HepG2 (cell line): ENCODE results near the gene ZNRF3. TPM values are rescaled to one million over a fixed set of nuclear protein-coding genes. Genes with fewer than 3 reads are reported as not detected.

Experiments
- ARNT ChIP-seq: fragments of 450-650 bp; IDR thresholded peaks from 2 replicates; pipeline ENCODE4 v1.6.1; 2017
- ATAD3A ChIP-seq: sonication (generic); formaldehyde crosslinking; IDR thresholded peaks from 2 replicates; pipeline ENCODE4 v1.4.0; 2020; ENCODE audit warnings: missing genetic modification reagents
- ETV6 ChIP-seq: sonication (generic); formaldehyde crosslinking; conservative IDR thresholded peaks from 2 replicates; pipeline ENCODE4 v1.4.0; 2020; ENCODE audit warnings: missing genetic modification reagents
- GTF2F1 ChIP-seq: fragments of 150-350 bp; IDR thresholded peaks from 2 replicates; pipeline ENCODE4 v1.6.1; 2014; ENCODE audit warnings: low read length
- JUND ChIP-seq: sonication (generic); formaldehyde crosslinking; IDR thresholded peaks from 2 replicates; pipeline ENCODE4 v1.8.0; 2022; ENCODE audit warnings: mild to moderate bottlenecking, missing genetic modification reagents
- MYNN ChIP-seq: sonication (generic); formaldehyde crosslinking; IDR thresholded peaks from 2 replicates; pipeline ENCODE4 v1.4.0; 2020; ENCODE audit warnings: mild to moderate bottlenecking, low read depth, missing genetic modification reagents
- NR2F1 ChIP-seq, 2 experiments: fragments of 450-650 bp in 1 of 2; formaldehyde crosslinking in 1 of 2; IDR thresholded peaks; 2 replicates each; pipeline versions ENCODE4 v1.5.0 to v1.6.1; 2016 to 2020; ENCODE audit warnings: mild to moderate bottlenecking in 1 of 2, missing compliant biosample characterization in 1 of 2, missing genetic modification reagents in 1 of 2, moderate library complexity in 1 of 2
- NRL ChIP-seq: sonication (generic); formaldehyde crosslinking; IDR thresholded peaks from 2 replicates; pipeline ENCODE4 v1.5.0; 2020; ENCODE audit warnings: missing genetic modification reagents, mild to moderate bottlenecking, moderate library complexity, borderline replicate concordance
- THYN1 ChIP-seq: sonication (generic); formaldehyde crosslinking; IDR thresholded peaks from 2 replicates; pipeline ENCODE4 v1.8.1; 2023; ENCODE audit warnings: low read depth, mild to moderate bottlenecking, moderate library complexity, missing genetic modification reagents, borderline replicate concordance
- ZBTB20 ChIP-seq: sonication (generic); formaldehyde crosslinking; IDR thresholded peaks from 2 replicates; pipeline ENCODE4 v1.8.1; 2023; ENCODE audit warnings: missing genetic modification reagents, low read depth, mild to moderate bottlenecking, borderline replicate concordance
- ZBTB3 ChIP-seq: sonication (generic); formaldehyde crosslinking; IDR thresholded peaks from 2 replicates; pipeline ENCODE4 v1.4.0; 2020; ENCODE audit warnings: low read depth, mild to moderate bottlenecking, moderate library complexity, missing genetic modification reagents, borderline replicate concordance
- ZBTB7A ChIP-seq: sonication (generic); formaldehyde crosslinking; IDR thresholded peaks from 2 replicates; pipeline ENCODE4 v1.8.0; 2022; ENCODE audit warnings: mild to moderate bottlenecking, missing genetic modification reagents
- ZNF136 ChIP-seq: sonication (generic); formaldehyde crosslinking; IDR thresholded peaks from 2 replicates; pipeline ENCODE4 v1.8.1; 2022; ENCODE audit warnings: low read depth, mild to moderate bottlenecking, moderate library complexity, missing genetic modification reagents
- ZNF329 ChIP-seq: sonication (generic); formaldehyde crosslinking; IDR thresholded peaks from 2 replicates; pipeline ENCODE4 v1.9.0; 2021; ENCODE audit warnings: low read depth, mild to moderate bottlenecking, missing genetic modification reagents
- ZNF441 ChIP-seq: sonication (generic); formaldehyde crosslinking; IDR thresholded peaks from 2 replicates; pipeline ENCODE4 v1.7.0; 2021; ENCODE audit warnings: missing genetic modification reagents, borderline replicate concordance
- ZNF468 ChIP-seq: sonication (generic); formaldehyde crosslinking; IDR thresholded peaks from 2 replicates; pipeline ENCODE4 v1.8.0; 2022; ENCODE audit warnings: mild to moderate bottlenecking, moderate library complexity, missing genetic modification reagents
- ZNF496 ChIP-seq: sonication (generic); formaldehyde crosslinking; IDR thresholded peaks from 2 replicates; pipeline ENCODE4 v1.8.1; 2023; ENCODE audit warnings: mild to moderate bottlenecking, moderate library complexity, missing genetic modification reagents; ENCODE audit not compliant: insufficient replicate concordance
- ZNF556 ChIP-seq: sonication (generic); formaldehyde crosslinking; IDR thresholded peaks from 2 replicates; pipeline ENCODE4 v1.4.0; 2020; ENCODE audit warnings: mild to moderate bottlenecking, missing genetic modification reagents, borderline replicate concordance
- ZNF605 ChIP-seq: sonication (generic); formaldehyde crosslinking; IDR thresholded peaks from 2 replicates; pipeline ENCODE4 v1.8.0; 2022; ENCODE audit warnings: mild to moderate bottlenecking, missing genetic modification reagents
- ZNF652 ChIP-seq: IDR thresholded peaks from 2 replicates; pipeline ENCODE4 v1.6.1; 2016; ENCODE audit warnings: low read depth, borderline replicate concordance
- ZNF782 ChIP-seq: sonication (generic); formaldehyde crosslinking; IDR thresholded peaks from 2 replicates; pipeline ENCODE4 v1.4.0; 2020; ENCODE audit warnings: missing genetic modification reagents, mild to moderate bottlenecking, borderline replicate concordance
- ZNF839 ChIP-seq: sonication (generic); formaldehyde crosslinking; IDR thresholded peaks from 2 replicates; pipeline ENCODE4 v1.4.0; 2020; ENCODE audit warnings: missing genetic modification reagents, mild to moderate bottlenecking, borderline replicate concordance
- polyA plus RNA-seq, 8 experiments: library from polyadenylated mRNA; depleted of rRNA in 3 of 8; stranded (reverse) in 7 of 8; unstranded in 1 of 8; fragments of >200 nt; fragmentation: Illumina TruSeq in 4 of 8; extraction: Trizol in 4 of 8; gene quantifications; 2 replicates each; pipeline versions ENCODE4 v1.2.1 to v1.2.3, GENCODE V29; 2011 to 2016; ENCODE audit warnings: low read depth in 4 of 8, missing spikeins in 1 of 8, mixed read lengths in 1 of 8; ENCODE audit not compliant: insufficient read depth in 1 of 8
- total RNA-seq, 5 experiments: library from RNA; depleted of rRNA; stranded (reverse); fragments of >200 nt; fragmentation: Illumina TruSeq; extraction: Trizol; gene quantifications; 2 replicates each; pipeline ENCODE4 v1.2.3, GENCODE V29; 2016; ENCODE audit warnings: low read depth in 1 of 5
- TF ChIP-seq, protein P1 (sequence below): sonication (generic); formaldehyde crosslinking; IDR thresholded peaks from 2 replicates; pipeline ENCODE4 v1.5.1; 2020; ENCODE audit warnings: missing genetic modification reagents, mild to moderate bottlenecking, borderline replicate concordance
- TF ChIP-seq, protein P2 (sequence below): sonication (generic); formaldehyde crosslinking; IDR thresholded peaks from 2 replicates; pipeline ENCODE4 v1.5.0; 2020; ENCODE audit warnings: missing genetic modification reagents
- TF ChIP-seq, protein P3 (sequence below): sonication (generic); formaldehyde crosslinking; IDR thresholded peaks from 2 replicates; pipeline ENCODE4 v1.4.0; 2020; ENCODE audit warnings: missing genetic modification reagents, borderline replicate concordance

ZNRF3 gene
- total and polyA plus RNA-seq, 2 of the 13 experiments (the other 11 are each of a cell fraction or from before 2014, with no cell fraction given): 20.3 to 36.7 TPM

DNA sequence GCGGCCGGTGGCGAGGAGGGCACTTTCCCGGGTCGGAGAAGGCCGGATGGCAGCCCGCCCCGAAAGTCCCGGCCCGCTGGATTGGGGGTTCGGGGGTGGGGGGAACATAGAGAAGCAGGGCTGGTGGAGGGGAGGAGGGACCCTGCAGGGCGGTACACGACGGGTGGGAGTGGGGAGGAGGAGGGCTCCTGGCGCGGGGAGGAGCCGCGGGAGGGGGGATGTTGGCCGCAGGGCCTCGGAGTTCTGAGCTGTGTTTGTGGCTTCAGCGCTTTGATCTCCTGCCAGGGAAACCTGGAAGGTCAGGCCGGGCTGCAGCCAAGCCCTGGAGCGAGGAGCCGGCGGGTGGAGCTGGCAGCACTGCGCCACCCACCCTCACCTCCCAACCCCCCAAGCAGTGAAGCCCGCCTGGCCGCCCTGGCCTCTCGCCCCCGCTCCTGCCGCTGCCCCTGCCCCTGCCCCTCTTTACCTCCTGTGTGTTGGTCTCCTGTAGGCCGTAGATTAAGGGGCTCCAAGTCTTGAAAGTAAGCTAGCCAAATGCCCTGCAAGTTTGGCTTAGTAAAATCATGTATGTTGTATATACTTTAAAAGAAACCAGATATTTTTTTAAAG is 147.3 kb downstream of the ZNRF3 start (continued):
- no peak for TF ChIP-seq ARNT
- no peak for TF ChIP-seq ZNF468 (CRISPR knock-in tag)
- TF ChIP-seq NRL (CRISPR knock-in tag): peak; percentile 70
- 0 out of 2 replicates have a peak, but pooled peaks have one; percentile 67 for TF ChIP-seq ZNF782 (CRISPR knock-in tag)
- no peak for TF ChIP-seq ATAD3A (CRISPR knock-in tag)
- no peak; the same call in 1 of the 2 replicates for TF ChIP-seq ZNF556 (CRISPR knock-in tag)
- TF ChIP-seq, protein P1, sequence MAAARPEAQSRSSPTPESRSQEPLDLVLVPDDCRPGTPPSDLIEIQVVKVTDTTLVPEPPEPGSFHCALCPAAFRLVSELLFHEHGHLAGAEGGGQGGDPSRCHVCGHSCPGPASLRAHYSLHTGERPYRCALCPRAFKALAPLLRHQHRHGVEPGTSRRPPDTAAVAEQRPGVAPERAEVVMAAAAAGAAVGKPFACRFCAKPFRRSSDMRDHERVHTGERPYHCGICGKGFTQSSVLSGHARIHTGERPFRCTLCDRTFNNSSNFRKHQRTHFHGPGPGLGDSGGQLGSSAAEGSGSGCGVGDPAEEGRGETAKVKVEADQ (CRISPR knock-in tag): peak; percentile 83; the same call in 1 of the 2 replicates
- no peak for TF ChIP-seq ZNF136
- TF ChIP-seq MYNN (CRISPR knock-in tag): no peak
- peak; percentile 86 for TF ChIP-seq ZBTB20 (CRISPR knock-in tag)
- no peak for TF ChIP-seq GTF2F1
- TF ChIP-seq ZNF652 (CRISPR knock-in tag): peak; percentile 74; the same call in 1 of the 2 replicates
- TF ChIP-seq NR2F1 (CRISPR knock-in tag; IDR thresholded peaks at IDR 0.05): peak; percentile 63 to 79
- TF ChIP-seq ZNF329 (CRISPR knock-in tag): no peak; the same call in 1 of the 2 replicates
- no peak for TF ChIP-seq ZNF496
- TF ChIP-seq THYN1: no peak
- TF ChIP-seq ZBTB3 (CRISPR knock-in tag): no peak
- TF ChIP-seq ZNF839 (CRISPR knock-in tag): no peak
- TF ChIP-seq, protein P2, sequence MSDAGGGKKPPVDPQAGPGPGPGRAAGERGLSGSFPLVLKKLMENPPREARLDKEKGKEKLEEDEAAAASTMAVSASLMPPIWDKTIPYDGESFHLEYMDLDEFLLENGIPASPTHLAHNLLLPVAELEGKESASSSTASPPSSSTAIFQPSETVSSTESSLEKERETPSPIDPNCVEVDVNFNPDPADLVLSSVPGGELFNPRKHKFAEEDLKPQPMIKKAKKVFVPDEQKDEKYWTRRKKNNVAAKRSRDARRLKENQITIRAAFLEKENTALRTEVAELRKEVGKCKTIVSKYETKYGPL: no peak
- TF ChIP-seq ZNF605 (CRISPR knock-in tag): no peak
- TF ChIP-seq, protein P3, sequence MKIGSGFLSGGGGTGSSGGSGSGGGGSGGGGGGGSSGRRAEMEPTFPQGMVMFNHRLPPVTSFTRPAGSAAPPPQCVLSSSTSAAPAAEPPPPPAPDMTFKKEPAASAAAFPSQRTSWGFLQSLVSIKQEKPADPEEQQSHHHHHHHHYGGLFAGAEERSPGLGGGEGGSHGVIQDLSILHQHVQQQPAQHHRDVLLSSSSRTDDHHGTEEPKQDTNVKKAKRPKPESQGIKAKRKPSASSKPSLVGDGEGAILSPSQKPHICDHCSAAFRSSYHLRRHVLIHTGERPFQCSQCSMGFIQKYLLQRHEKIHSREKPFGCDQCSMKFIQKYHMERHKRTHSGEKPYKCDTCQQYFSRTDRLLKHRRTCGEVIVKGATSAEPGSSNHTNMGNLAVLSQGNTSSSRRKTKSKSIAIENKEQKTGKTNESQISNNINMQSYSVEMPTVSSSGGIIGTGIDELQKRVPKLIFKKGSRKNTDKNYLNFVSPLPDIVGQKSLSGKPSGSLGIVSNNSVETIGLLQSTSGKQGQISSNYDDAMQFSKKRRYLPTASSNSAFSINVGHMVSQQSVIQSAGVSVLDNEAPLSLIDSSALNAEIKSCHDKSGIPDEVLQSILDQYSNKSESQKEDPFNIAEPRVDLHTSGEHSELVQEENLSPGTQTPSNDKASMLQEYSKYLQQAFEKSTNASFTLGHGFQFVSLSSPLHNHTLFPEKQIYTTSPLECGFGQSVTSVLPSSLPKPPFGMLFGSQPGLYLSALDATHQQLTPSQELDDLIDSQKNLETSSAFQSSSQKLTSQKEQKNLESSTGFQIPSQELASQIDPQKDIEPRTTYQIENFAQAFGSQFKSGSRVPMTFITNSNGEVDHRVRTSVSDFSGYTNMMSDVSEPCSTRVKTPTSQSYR (CRISPR knock-in tag): peak; percentile 90
- peak; percentile 42; the same call in 1 of the 2 replicates for TF ChIP-seq ZNF441 (CRISPR knock-in tag)
- no peak for TF ChIP-seq JUND (CRISPR knock-in tag)
- TF ChIP-seq ZBTB7A: peak; percentile 82; the same call in 1 of the 2 replicates
- no peak; the same call in 1 of the 2 replicates for TF ChIP-seq ETV6 (CRISPR knock-in tag)
